ENCODE data around the gene KIF17.
A peak's percentile ranks its signal among the peaks of the same experiment; 100 is the strongest.

The KIF17 gene

DNA sequence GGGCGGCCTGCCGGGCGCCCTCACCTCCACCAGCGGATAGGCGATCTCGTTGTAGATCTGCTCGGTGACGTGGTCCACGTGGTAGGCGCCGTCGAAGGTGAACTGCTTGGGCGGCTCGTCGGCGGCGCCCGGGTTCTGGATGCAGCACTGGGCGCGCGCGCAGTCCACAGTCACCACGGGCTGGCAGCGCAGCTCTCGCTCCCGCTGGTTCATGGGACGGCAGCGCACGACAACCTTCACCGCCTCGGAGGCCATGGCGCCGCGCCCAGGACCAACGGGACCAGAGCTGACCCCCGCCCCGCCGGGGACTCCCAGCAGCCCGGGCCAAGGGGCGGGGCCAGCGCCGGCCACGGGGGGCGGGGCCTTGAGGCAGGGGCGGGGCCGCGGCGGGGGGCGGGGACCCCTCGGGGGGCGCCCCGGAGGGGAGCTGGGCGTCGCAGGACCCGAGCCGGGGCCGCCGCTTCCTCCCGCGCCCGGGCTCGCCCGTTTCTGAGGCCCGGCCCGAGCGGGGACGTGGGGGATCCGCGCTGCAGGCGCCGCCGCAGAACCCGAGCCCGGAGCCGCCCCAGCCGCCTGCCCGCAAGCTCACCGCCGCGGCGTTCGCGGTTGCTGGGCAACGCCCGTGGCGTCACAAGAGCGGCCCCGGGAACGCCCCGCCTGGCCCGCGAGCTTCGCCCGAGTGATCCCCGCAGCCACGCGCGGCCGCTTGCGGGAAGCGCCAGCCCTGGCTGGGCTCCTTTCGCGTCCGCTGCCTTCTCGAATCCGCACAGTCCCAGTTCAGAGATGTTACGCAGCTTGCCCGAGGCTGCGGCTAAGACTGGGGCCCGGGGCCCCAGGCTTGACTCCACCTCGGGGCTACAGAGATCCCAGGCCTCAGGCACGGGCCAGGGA lies at the start of gene KIF17:
Gene KIF17, minus strand, starts transcription at position 556 of the 891 bp plus-strand sequence. Its CDS starts 301 bp downstream, at position 255.
- no peak within 1 kb of the TSS for H3K27ac ChIP-seq (ENCODE audit: low read length)
- no peaks in the 10 kb centered on the region for H3K9me3 ChIP-seq (ENCODE audit: control insufficient read depth, low read depth, low read length)
- no peaks in the 10 kb centered on the region for H3K36me3 ChIP-seq (ENCODE audit: control insufficient read depth, low read depth, low read length)
- H3K4me1 ChIP-seq (ENCODE audit: control insufficient read depth, low read depth, low read length): no peaks in the 10 kb centered on the region
- H3K27me3 ChIP-seq (ENCODE audit: control insufficient read depth, insufficient read depth, low read length): peaks cover 30% of the 10 kb centered on the region
- H3K9ac ChIP-seq (ENCODE audit: low read length): no peak within 1 kb of the TSS
- H3K4me3 ChIP-seq (ENCODE audit: low read length): peak within 1 kb of the TSS; percentile 61

- no peak overlapping the region for H3K4me3 ChIP-seq (ENCODE audit: low read length)
- no peaks in the 10 kb centered on the region for H3K9me3 ChIP-seq (ENCODE audit: control insufficient read depth, low read depth, low read length)
- H3K36me3 ChIP-seq (ENCODE audit: control insufficient read depth, low read depth, low read length): peaks cover 98% of the 10 kb centered on the region
- H3K27me3 ChIP-seq (ENCODE audit: control insufficient read depth, insufficient read depth, low read length): no peaks in the 10 kb centered on the region
- no peak overlapping the region for H3K9ac ChIP-seq (ENCODE audit: low read length)
- no peaks in the 10 kb centered on the region for H3K4me1 ChIP-seq (ENCODE audit: control insufficient read depth, low read depth, low read length)
- no peak overlapping the region for H3K27ac ChIP-seq (ENCODE audit: low read length)
Observed at GRCh38 chr1:20767271-20767670, 49.5 kb upstream of the KIF17 start.

- no peak overlapping the region for H3K27ac ChIP-seq (ENCODE audit: low read length)
- H3K4me3 ChIP-seq (ENCODE audit: low read length): no peak overlapping the region
- no peaks in the 10 kb centered on the region for H3K4me1 ChIP-seq (ENCODE audit: control insufficient read depth, low read depth, low read length)
- H3K9ac ChIP-seq (ENCODE audit: low read length): no peak overlapping the region
- H3K9me3 ChIP-seq (ENCODE audit: control insufficient read depth, low read depth, low read length): no peaks in the 10 kb centered on the region
- peaks cover 94% of the 10 kb centered on the region for H3K36me3 ChIP-seq (ENCODE audit: control insufficient read depth, low read depth, low read length)
- H3K27me3 ChIP-seq (ENCODE audit: control insufficient read depth, insufficient read depth, low read length): no peaks in the 10 kb centered on the region
Observed at GRCh38 chr1:20763417-20763816, 45.6 kb upstream of the KIF17 start.

GRCh38 chr1:20760322-20760721 lies 42.5 kb upstream of the KIF17 start:
- H3K27ac ChIP-seq (ENCODE audit: low read length): no peak overlapping the region
- no peaks in the 10 kb centered on the region for H3K4me1 ChIP-seq (ENCODE audit: control insufficient read depth, low read depth, low read length)
- H3K9ac ChIP-seq (ENCODE audit: low read length): no peak overlapping the region
- H3K27me3 ChIP-seq (ENCODE audit: control insufficient read depth, insufficient read depth, low read length): no peaks in the 10 kb centered on the region
- H3K4me3 ChIP-seq (ENCODE audit: low read length): no peak overlapping the region
- no peaks in the 10 kb centered on the region for H3K9me3 ChIP-seq (ENCODE audit: control insufficient read depth, low read depth, low read length)
- peaks cover 84% of the 10 kb centered on the region for H3K36me3 ChIP-seq (ENCODE audit: control insufficient read depth, low read depth, low read length)

DNA sequence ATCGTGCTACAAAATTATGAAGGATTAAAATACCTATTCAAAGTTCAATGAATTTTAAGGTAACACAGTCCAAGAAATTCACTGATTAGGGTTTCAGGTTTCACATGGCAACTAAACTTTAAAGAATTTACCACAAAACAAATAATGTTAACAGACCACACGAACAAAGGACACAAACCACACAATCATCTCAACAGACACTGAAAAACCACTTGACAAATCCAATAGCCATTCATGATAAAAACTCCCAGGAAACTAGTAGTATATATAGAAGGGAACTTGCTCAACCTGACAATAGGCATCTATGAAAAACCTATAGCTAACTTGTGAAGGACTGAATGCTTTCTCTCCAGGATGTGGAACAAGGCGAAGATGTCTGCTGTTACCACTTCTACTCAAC lies 35.8 kb upstream of the KIF17 start:
- Histone ChIP-seq H3K27me3 (ENCODE audit: control insufficient read depth, insufficient read depth, low read length) (no peaks in the 10 kb centered on the region), H3K4me3 (ENCODE audit: low read length) (no peak overlapping the region), H3K9me3 (ENCODE audit: control insufficient read depth, low read depth, low read length) (no peaks in the 10 kb centered on the region), H3K4me1 (ENCODE audit: control insufficient read depth, low read depth, low read length) (no peaks in the 10 kb centered on the region), H3K9ac (ENCODE audit: low read length) (no peak overlapping the region), H3K27ac (ENCODE audit: low read length) (no peak overlapping the region), H3K36me3 (ENCODE audit: control insufficient read depth, low read depth, low read length) (peaks cover 61% of the 10 kb centered on the region)

- no peak overlapping the region for H3K27ac ChIP-seq (ENCODE audit: low read length)
Observed at GRCh38 chr1:20751462-20751990, 33.7 kb upstream of the KIF17 start.

DNA sequence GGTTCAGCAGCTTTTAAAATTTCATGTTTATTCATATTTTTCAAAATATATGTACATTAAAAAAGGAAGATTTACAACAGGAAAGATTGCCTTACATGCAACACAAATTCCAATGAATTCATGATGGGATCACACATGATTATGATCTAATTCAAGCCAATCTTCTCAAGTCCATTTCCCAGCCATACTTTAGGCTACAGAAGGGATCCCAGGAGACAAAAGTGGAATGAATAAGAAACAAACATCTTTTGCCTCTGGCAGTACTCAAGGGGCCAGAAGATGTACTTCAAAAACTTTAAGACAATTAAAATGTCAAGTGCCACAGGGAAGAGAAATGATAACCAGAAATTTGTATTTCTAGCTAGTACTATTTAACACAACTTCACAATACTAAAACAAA lies 24.9 kb upstream of the KIF17 start:
- Histone ChIP-seq H3K9ac (ENCODE audit: low read length) (no peak overlapping the region), H3K4me1 (ENCODE audit: control insufficient read depth, low read depth, low read length) (no peaks in the 10 kb centered on the region), H3K36me3 (ENCODE audit: control insufficient read depth, low read depth, low read length) (peaks cover 71% of the 10 kb centered on the region), H3K27ac (ENCODE audit: low read length) (no peak overlapping the region), H3K27me3 (ENCODE audit: control insufficient read depth, insufficient read depth, low read length) (no peaks in the 10 kb centered on the region), H3K9me3 (ENCODE audit: control insufficient read depth, low read depth, low read length) (no peaks in the 10 kb centered on the region), H3K4me3 (ENCODE audit: low read length) (no peak overlapping the region)

More at GRCh38 chr1:20751462-20751990, 33.7 kb upstream of the KIF17 start:
- H3K9ac ChIP-seq (ENCODE audit: low read length): peak overlapping the region; percentile 17
- no peaks in the 10 kb centered on the region for H3K4me1 ChIP-seq (ENCODE audit: control insufficient read depth, low read depth, low read length)
- H3K36me3 ChIP-seq (ENCODE audit: control insufficient read depth, low read depth, low read length): peaks cover 69% of the 10 kb centered on the region
- no peaks in the 10 kb centered on the region for H3K9me3 ChIP-seq (ENCODE audit: control insufficient read depth, low read depth, low read length)
- H3K4me3 ChIP-seq (ENCODE audit: low read length): no peak overlapping the region
- H3K27me3 ChIP-seq (ENCODE audit: control insufficient read depth, insufficient read depth, low read length): no peaks in the 10 kb centered on the region

GRCh38 chr1:20740781-20741180 lies 23.0 kb upstream of the KIF17 start:
- Histone ChIP-seq H3K9ac (ENCODE audit: low read length) (no peak overlapping the region), H3K36me3 (ENCODE audit: control insufficient read depth, low read depth, low read length) (peaks cover 52% of the 10 kb centered on the region), H3K4me1 (ENCODE audit: control insufficient read depth, low read depth, low read length) (no peaks in the 10 kb centered on the region), H3K27ac (ENCODE audit: low read length) (no peak overlapping the region), H3K27me3 (ENCODE audit: control insufficient read depth, insufficient read depth, low read length) (no peaks in the 10 kb centered on the region), H3K4me3 (ENCODE audit: low read length) (no peak overlapping the region), H3K9me3 (ENCODE audit: control insufficient read depth, low read depth, low read length) (no peaks in the 10 kb centered on the region)

GRCh38 chr1:20739225-20739624 lies 21.4 kb upstream of the KIF17 start:
- no peaks in the 10 kb centered on the region for H3K4me1 ChIP-seq (ENCODE audit: control insufficient read depth, low read depth, low read length)
- no peaks in the 10 kb centered on the region for H3K9me3 ChIP-seq (ENCODE audit: control insufficient read depth, low read depth, low read length)
- no peak overlapping the region for H3K27ac ChIP-seq (ENCODE audit: low read length)
- H3K4me3 ChIP-seq (ENCODE audit: low read length): no peak overlapping the region
- H3K27me3 ChIP-seq (ENCODE audit: control insufficient read depth, insufficient read depth, low read length): peaks cover 3% of the 10 kb centered on the region
- no peak overlapping the region for H3K9ac ChIP-seq (ENCODE audit: low read length)
- H3K36me3 ChIP-seq (ENCODE audit: control insufficient read depth, low read depth, low read length): peaks cover 36% of the 10 kb centered on the region

DNA sequence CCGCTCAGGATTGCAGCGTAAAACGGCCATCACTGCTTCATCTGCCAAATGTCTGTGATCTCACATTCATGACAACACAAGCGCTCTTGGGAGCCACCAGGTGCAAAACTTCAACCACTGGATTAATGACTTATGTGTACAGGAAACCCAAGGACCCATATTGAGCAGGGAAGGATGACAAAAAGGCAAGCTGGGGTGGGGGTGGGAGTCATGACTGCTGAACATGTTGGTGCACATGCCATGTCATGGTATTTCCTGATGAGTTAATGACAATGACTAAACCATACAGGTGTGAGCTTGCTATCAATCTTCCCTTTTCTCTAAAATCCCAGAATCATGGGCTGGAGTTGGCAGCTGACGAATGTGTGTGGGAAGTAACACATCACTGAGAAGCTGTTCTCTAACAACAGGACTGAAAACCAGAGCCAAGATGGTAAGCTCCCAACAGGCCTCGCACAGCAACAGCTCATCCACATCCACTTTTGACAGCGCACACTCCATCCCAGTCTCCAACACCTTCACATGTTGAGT lies 17.8 kb upstream of the KIF17 start:
- Histone ChIP-seq H3K36me3 (ENCODE audit: control insufficient read depth, low read depth, low read length) (peaks cover 12% of the 10 kb centered on the region), H3K9ac (ENCODE audit: low read length) (no peak overlapping the region), H3K27me3 (ENCODE audit: control insufficient read depth, insufficient read depth, low read length) (peaks cover 33% of the 10 kb centered on the region), H3K4me1 (ENCODE audit: control insufficient read depth, low read depth, low read length) (peaks cover 4% of the 10 kb centered on the region), H3K4me3 (ENCODE audit: low read length) (no peak overlapping the region), H3K9me3 (ENCODE audit: control insufficient read depth, low read depth, low read length) (no peaks in the 10 kb centered on the region), H3K27ac (ENCODE audit: low read length) (no peak overlapping the region)

DNA sequence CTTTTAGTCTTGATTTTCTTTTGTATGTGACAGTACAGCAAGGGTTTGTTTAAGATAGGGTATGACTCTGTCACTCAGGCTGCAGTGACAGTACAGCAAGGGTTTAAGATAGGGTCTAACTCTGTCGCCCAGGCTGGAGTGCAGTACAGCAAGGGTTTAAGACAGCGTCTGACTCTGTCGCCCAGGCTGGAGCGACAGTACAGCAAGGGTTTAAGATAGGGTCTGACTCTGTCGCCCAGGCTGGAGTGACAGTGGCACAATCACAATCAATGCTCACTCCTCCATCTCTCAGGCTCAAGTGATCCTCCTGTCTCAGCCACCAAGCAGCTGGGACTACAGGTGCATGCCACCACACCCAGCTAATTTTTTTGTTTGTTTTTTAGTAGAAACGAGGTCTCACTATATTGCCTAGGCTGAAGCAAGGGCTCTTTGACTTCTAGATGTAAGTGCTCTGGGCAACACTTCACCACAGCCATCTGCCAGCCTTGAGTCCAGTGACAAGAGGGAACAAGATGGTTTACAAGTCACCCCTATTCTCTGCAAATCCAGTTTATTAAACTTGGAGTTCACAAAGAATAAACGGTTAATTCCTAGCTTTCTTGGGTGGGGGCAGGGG lies 15.7 kb upstream of the KIF17 start:
- Histone ChIP-seq H3K27ac (ENCODE audit: low read length) (no peak overlapping the region), H3K9ac (ENCODE audit: low read length) (no peak overlapping the region), H3K36me3 (ENCODE audit: control insufficient read depth, low read depth, low read length) (no peaks in the 10 kb centered on the region), H3K9me3 (ENCODE audit: control insufficient read depth, low read depth, low read length) (no peaks in the 10 kb centered on the region), H3K27me3 (ENCODE audit: control insufficient read depth, insufficient read depth, low read length) (peaks cover 51% of the 10 kb centered on the region), H3K4me1 (ENCODE audit: control insufficient read depth, low read depth, low read length) (peaks cover 10% of the 10 kb centered on the region), H3K4me3 (ENCODE audit: low read length) (peak overlapping the region; percentile 77)
